ENCODE results near the gene FRAS1.

- TF ChIP-seq CTCF (IDR thresholded peaks at IDR 0.05) (no peak), POLR2AphosphoS5 (IDR thresholded peaks at IDR 0.05; ENCODE audit: low read depth, low read length) (no peak), SIN3A (IDR thresholded peaks at IDR 0.05; ENCODE audit: borderline replicate concordance, insufficient read depth, low read depth, low read length) (no peak), REST (IDR thresholded peaks at IDR 0.05; ENCODE audit: insufficient read depth in 1 of 2, low read depth in 2 of 2, low read length in 1 of 2) (no peak)
Measured at GRCh38 chr4:78235800-78236199, 178.7 kb downstream of the FRAS1 start.

All from Panc1 (cell line).